H1 (cell line): ENCODE results near the gene VSIG10L.

Experiments used
- BCL11A ChIP-seq, 2 experiments: IDR thresholded peaks; one replicate each; pipeline ENCODE4 v1.6.1; 2011; ENCODE audit warnings: low read depth in 2 of 2, low read length in 2 of 2, mild to moderate bottlenecking in 2 of 2
- CTCF ChIP-seq, 3 experiments: IDR thresholded peaks; 1 replicate in 2 of 3; 2 replicates in 1 of 3; pipeline versions ENCODE4 v1.5.1 to v1.6.1; 2011; ENCODE audit warnings: low read length in 3 of 3, mild to moderate bottlenecking in 3 of 3, inconsistent platforms in 2 of 3, low read depth in 1 of 3, moderate library complexity in 1 of 3; ENCODE audit not compliant: insufficient read depth in 1 of 3; ENCODE audit errors: control extremely low read depth in 1 of 3
- EGR1 ChIP-seq: IDR thresholded peaks from 2 replicates; pipeline ENCODE4 v1.6.1; 2011; ENCODE audit warnings: low read depth, low read length, borderline replicate concordance
- GTF2F1 ChIP-seq: IDR thresholded peaks from 2 replicates; pipeline ENCODE4 v1.6.1; 2012; ENCODE audit warnings: low read depth, low read length, improper control_type of control experiment, borderline replicate concordance
- HDAC6 ChIP-seq: IDR thresholded peaks from one replicate; pipeline ENCODE4 v1.7.1; 2012; ENCODE audit warnings: low read depth, mild to moderate bottlenecking, inconsistent platforms, low read length, moderate library complexity
- JUND ChIP-seq: IDR thresholded peaks from 2 replicates; pipeline ENCODE4 v1.6.1; 2011; ENCODE audit warnings: mild to moderate bottlenecking, improper control_type of control experiment, low read length
- POLR2A ChIP-seq, 2 experiments: IDR thresholded peaks; 1 replicate in 1 of 2; 2 replicates in 1 of 2; pipeline ENCODE4 v1.6.1; 2011; ENCODE audit warnings: low read depth in 2 of 2, low read length in 2 of 2, mild to moderate bottlenecking in 2 of 2; ENCODE audit errors: control extremely low read depth in 1 of 2
- POLR2AphosphoS5 ChIP-seq: IDR thresholded peaks from 2 replicates; pipeline ENCODE4 v1.6.1; 2011; ENCODE audit warnings: low read depth, low read length
- SP1 ChIP-seq: IDR thresholded peaks from 2 replicates; pipeline ENCODE4 v1.6.1; 2011; ENCODE audit warnings: low read depth, low read length
- TAF1 ChIP-seq: IDR thresholded peaks from 2 replicates; pipeline ENCODE4 v1.6.1; 2011; ENCODE audit warnings: mild to moderate bottlenecking, low read depth, low read length
- USF2 ChIP-seq: IDR thresholded peaks from 2 replicates; pipeline ENCODE4 v1.6.1; 2011; ENCODE audit warnings: low read length, improper control_type of control experiment

GRCh38 chr19:51351266-51351990, 9.5 kb upstream of the VSIG10L start:
- TF ChIP-seq CTCF (IDR thresholded peaks at IDR 0.05; ENCODE audit: control extremely low read depth in 1 of 3, insufficient read depth in 1 of 3, low read depth in 1 of 3, low read length in 3 of 3) (no peak), POLR2A (IDR thresholded peaks at IDR 0.05; ENCODE audit: control extremely low read depth in 1 of 2, low read depth in 2 of 2, low read length in 2 of 2) (no peak), USF2 (no peak), JUND (no peak), HDAC6 (no peak), GTF2F1 (no peak), POLR2AphosphoS5 (no peak), EGR1 (no peak), BCL11A (IDR thresholded peaks at IDR 0.05; ENCODE audit: low read depth in 2 of 2, low read length in 2 of 2) (no peak), SP1 (no peak), TAF1 (no peak)
